ENCODE data around the gene FAT1. TPM values are rescaled to one million over a fixed set of nuclear protein-coding genes. Genes with fewer than 3 reads are reported as not detected.

FAT1 gene
- total RNA-seq, 1 experiment from 2014 or later: 92.4 TPM

GRCh38 chr4:186584912-186585311 is 138.7 kb downstream of the FAT1 start:
- no peak overlapping the region for H3K4me3 ChIP-seq (ENCODE audit: low read length)
- ChIA-PET POLR2A (ENCODE audit: unreplicated experiment) (no interaction called here), CTCF (no interaction called here)
- H3K9me2 ChIP-seq (replicated peaks; ENCODE audit: low read length): no peaks in the 10 kb centered on the region
- no peaks in the 10 kb centered on the region for H3K4me1 ChIP-seq (ENCODE audit: insufficient read depth, low read length)
- TF ChIP-seq EZH2phosphoT487 (IDR thresholded peaks at IDR 0.05; ENCODE audit: borderline replicate concordance, low read length) (no peak), EZH2 (IDR thresholded peaks at IDR 0.05; ENCODE audit: low read length, unreplicated experiment) (no peak), CTCF (conservative IDR thresholded peaks at IDR 0.05; ENCODE audit: low read depth, low read length) (no peak)
- H3K27me3 ChIP-seq (ENCODE audit: low read length): no peaks in the 10 kb centered on the region
- no peak overlapping the region for H3K27ac ChIP-seq (ENCODE audit: low read length)
- ATAC-seq (no peak), DNase-seq (no peak)
- H3F3A ChIP-seq (ENCODE audit: low read length, unreplicated experiment): no peaks in the 10 kb centered on the region
- H3K36me3 ChIP-seq (ENCODE audit: low read depth, low read length): no peaks in the 10 kb centered on the region; the same call in 1 of the 2 replicates
- H3K79me2 ChIP-seq (ENCODE audit: low read length): no peaks in the 10 kb centered on the region
- no peaks in the 10 kb centered on the region for H3K9me3 ChIP-seq (ENCODE audit: low read length)
- H3K4me2 ChIP-seq (ENCODE audit: low read length): no peak overlapping the region
- intact Hi-C loops (cut with micrococcal nuclease): no loop called here
- no peak overlapping the region for H3K9ac ChIP-seq (ENCODE audit: low read length)
- BruUV-seq (replicated peaks): no TSS peak
- no peak overlapping the region for H2AFZ ChIP-seq (ENCODE audit: low read length)
- H4K20me1 ChIP-seq (ENCODE audit: low read length): no peaks in the 10 kb centered on the region

GRCh38 chr4:186581421-186581820 is 142.2 kb downstream of the FAT1 start:
- Histone ChIP-seq H2AFZ (ENCODE audit: low read length) (no peak overlapping the region), H3K27ac (ENCODE audit: low read length) (no peak overlapping the region), H3K27me3 (ENCODE audit: low read length) (no peaks in the 10 kb centered on the region), H3K4me1 (ENCODE audit: insufficient read depth, low read length) (no peaks in the 10 kb centered on the region), H3K4me2 (ENCODE audit: low read length) (no peak overlapping the region), H3K36me3 (ENCODE audit: low read depth, low read length) (no peaks in the 10 kb centered on the region; the same call in 1 of the 2 replicates), H4K20me1 (ENCODE audit: low read length) (no peaks in the 10 kb centered on the region), H3K4me3 (ENCODE audit: low read length) (no peak overlapping the region), H3K9me2 (replicated peaks; ENCODE audit: low read length) (no peaks in the 10 kb centered on the region), H3K79me2 (ENCODE audit: low read length) (no peaks in the 10 kb centered on the region), H3F3A (ENCODE audit: low read length, unreplicated experiment) (no peaks in the 10 kb centered on the region), H3K9me3 (ENCODE audit: low read length) (no peaks in the 10 kb centered on the region), H3K9ac (ENCODE audit: low read length) (no peak overlapping the region)
- intact Hi-C loops (cut with micrococcal nuclease): no loop called here
- POLR2A ChIA-PET (ENCODE audit: unreplicated experiment): no interaction called here
- no peak for ATAC-seq
- no TSS peak for BruUV-seq (replicated peaks)
- CTCF ChIA-PET: no interaction called here
- TF ChIP-seq EZH2phosphoT487 (IDR thresholded peaks at IDR 0.05; ENCODE audit: borderline replicate concordance, low read length) (no peak), CTCF (conservative IDR thresholded peaks at IDR 0.05; ENCODE audit: low read depth, low read length) (no peak), EZH2 (IDR thresholded peaks at IDR 0.05; ENCODE audit: low read length, unreplicated experiment) (no peak)
- DNase-seq: no peak

- no peak overlapping the region for H3K9ac ChIP-seq (ENCODE audit: low read length)
- ChIA-PET POLR2A (ENCODE audit: unreplicated experiment) (no interaction called here), CTCF (no interaction called here)
- H3K36me3 ChIP-seq (ENCODE audit: low read depth, low read length): no peaks in the 10 kb centered on the region; the same call in 1 of the 2 replicates
- H3F3A ChIP-seq (ENCODE audit: low read length, unreplicated experiment): no peaks in the 10 kb centered on the region
- no peaks in the 10 kb centered on the region for H3K79me2 ChIP-seq (ENCODE audit: low read length)
- DNase-seq (no peak), ATAC-seq (no peak)
- H3K4me2 ChIP-seq (ENCODE audit: low read length): no peak overlapping the region
- no peak overlapping the region for H2AFZ ChIP-seq (ENCODE audit: low read length)
- H3K4me1 ChIP-seq (ENCODE audit: insufficient read depth, low read length): no peaks in the 10 kb centered on the region
- intact Hi-C loops (cut with micrococcal nuclease): no loop called here
- H3K4me3 ChIP-seq (ENCODE audit: low read length): no peak overlapping the region
- H4K20me1 ChIP-seq (ENCODE audit: low read length): no peaks in the 10 kb centered on the region
- no peak overlapping the region for H3K27ac ChIP-seq (ENCODE audit: low read length)
- H3K9me3 ChIP-seq (ENCODE audit: low read length): no peaks in the 10 kb centered on the region
- no peaks in the 10 kb centered on the region for H3K27me3 ChIP-seq (ENCODE audit: low read length)
- no peaks in the 10 kb centered on the region for H3K9me2 ChIP-seq (replicated peaks; ENCODE audit: low read length)
- no TSS peak for BruUV-seq (replicated peaks)
- TF ChIP-seq CTCF (conservative IDR thresholded peaks at IDR 0.05; ENCODE audit: low read depth, low read length) (no peak), EZH2 (IDR thresholded peaks at IDR 0.05; ENCODE audit: low read length, unreplicated experiment) (no peak), EZH2phosphoT487 (IDR thresholded peaks at IDR 0.05; ENCODE audit: borderline replicate concordance, low read length) (no peak)
Measured at GRCh38 chr4:186580669-186581068, 143.0 kb downstream of the FAT1 start.

Data from PC-3 (cell line).